PC-3 (cell line): ENCODE results near the gene POU2F1. TPM values are rescaled to one million over a fixed set of nuclear protein-coding genes. Genes with fewer than 3 reads are reported as not detected.

Experiments used
- ATAC-seq: fragments of 200-7000 bp; cut with Tn5 transposase; 2 replicates; pipeline ENCODE4 v1.9.1; 2020; ENCODE audit warnings: mild to moderate bottlenecking, moderate library complexity
- BruUV-seq: library from RNA; stranded (reverse); fragments of 400-500 nt; replicated peaks from 2 replicates; lab custom pipeline; 2021; lab: Mats Ljungman, UMichigan
- CTCF ChIA-PET: fragments of 300-600 bp; sonication (Branson Sonifier 250); formaldehyde crosslinking; loops from one replicate; lab custom pipeline; 2022; ENCODE audit warnings: antibody characterized with exemption; lab: Charles Lee
- POLR2A ChIA-PET: fragments of 300-600 bp; sonication (Branson Sonifier 250); formaldehyde crosslinking; loops from one replicate; lab custom pipeline; 2022; ENCODE audit warnings: antibody characterized with exemption; ENCODE audit not compliant: unreplicated experiment; lab: Charles Lee
- DNase-seq: peaks from one replicate; pipeline ENCODE4 v3.0.0-alpha.2; 2015
- H2AFZ ChIP-seq: fragments of 300-600 bp; sonication (generic); 2 replicates; pipeline ENCODE4 v1.6.0; 2016; ENCODE audit warnings: antibody characterized with exemption, low read length
- H3F3A ChIP-seq: fragments of 300-600 bp; sonication (generic); one replicate; pipeline ENCODE4 v1.6.0; 2017; ENCODE audit warnings: antibody characterized with exemption, low read length, control low read depth, mild to moderate bottlenecking; ENCODE audit not compliant: unreplicated experiment
- H3K27ac ChIP-seq: fragments of 300-600 bp; sonication (generic); 2 replicates; pipeline ENCODE4 v1.5.1; 2016; ENCODE audit warnings: mild to moderate bottlenecking, low read length
- H3K27me3 ChIP-seq: fragments of 300-600 bp; sonication (generic); 2 replicates; pipeline ENCODE4 v1.6.1; 2016; ENCODE audit warnings: low read length, mixed read lengths
- H3K36me3 ChIP-seq: fragments of 300-600 bp; sonication (generic); 2 replicates; pipeline ENCODE4 v1.6.1; 2016; ENCODE audit warnings: low read depth, mixed run types, low read length, mixed read lengths
- H3K4me1 ChIP-seq: fragments of 300-600 bp; sonication (generic); 2 replicates; pipeline ENCODE4 v1.5.1; 2016; ENCODE audit warnings: low read length; ENCODE audit not compliant: insufficient read depth
- H3K4me2 ChIP-seq: fragments of 300-600 bp; sonication (generic); 2 replicates; pipeline ENCODE4 v1.6.0; 2016; ENCODE audit warnings: low read length
- H3K4me3 ChIP-seq: fragments of 300-600 bp; sonication (generic); 2 replicates; pipeline ENCODE4 v1.5.1; 2016; ENCODE audit warnings: mild to moderate bottlenecking, low read length, mixed read lengths
- H3K79me2 ChIP-seq: fragments of 300-600 bp; sonication (generic); 2 replicates; pipeline ENCODE4 v1.6.1; 2017; ENCODE audit warnings: low read length, mixed read lengths
- H3K9ac ChIP-seq: fragments of 300-600 bp; sonication (generic); 2 replicates; pipeline ENCODE4 v1.6.0; 2016; ENCODE audit warnings: mild to moderate bottlenecking, low read length
- H3K9me2 ChIP-seq: fragments of 300-600 bp; sonication (generic); replicated peaks from 2 replicates; pipeline ENCODE4 v1.6.1; 2016; ENCODE audit warnings: mixed run types, low read length, mixed read lengths
- H3K9me3 ChIP-seq: fragments of 300-600 bp; sonication (generic); 2 replicates; pipeline ENCODE4 v1.6.1; 2016; ENCODE audit warnings: low read length, mixed read lengths
- H4K20me1 ChIP-seq: fragments of 300-600 bp; sonication (generic); 2 replicates; pipeline ENCODE4 v1.6.1; 2016; ENCODE audit warnings: low read length, mixed read lengths
- CTCF ChIP-seq: fragments of 300-600 bp; sonication (generic); conservative IDR thresholded peaks from 2 replicates; pipeline ENCODE4 v1.5.1; 2017; ENCODE audit warnings: antibody characterized with exemption, low read depth, mild to moderate bottlenecking, low read length
- EZH2 ChIP-seq: fragments of 300-600 bp; sonication (generic); IDR thresholded peaks from one replicate; pipeline ENCODE4 v1.6.1; 2017; ENCODE audit warnings: antibody characterized with exemption, mild to moderate bottlenecking, low read length; ENCODE audit not compliant: unreplicated experiment
- EZH2phosphoT487 ChIP-seq: fragments of 300-600 bp; sonication (generic); IDR thresholded peaks from 2 replicates; pipeline ENCODE4 v1.6.1; 2018; ENCODE audit warnings: mild to moderate bottlenecking, antibody characterized with exemption, low read length, borderline replicate concordance
- intact Hi-C: fragments of 100-400 bp; cut with micrococcal nuclease; formaldehyde crosslinking; loops from 2 replicates; pipeline ENCODE4 v1.9.0; 2023
- total RNA-seq: library from RNA; depleted of rRNA; stranded (reverse); fragments of >200 nt; gene quantifications from 2 replicates; pipeline ENCODE4 v1.2.3, GENCODE V29; 2014

The POU2F1 gene
- total RNA-seq, 1 experiment from 2014 or later: 8.7 TPM

DNA sequence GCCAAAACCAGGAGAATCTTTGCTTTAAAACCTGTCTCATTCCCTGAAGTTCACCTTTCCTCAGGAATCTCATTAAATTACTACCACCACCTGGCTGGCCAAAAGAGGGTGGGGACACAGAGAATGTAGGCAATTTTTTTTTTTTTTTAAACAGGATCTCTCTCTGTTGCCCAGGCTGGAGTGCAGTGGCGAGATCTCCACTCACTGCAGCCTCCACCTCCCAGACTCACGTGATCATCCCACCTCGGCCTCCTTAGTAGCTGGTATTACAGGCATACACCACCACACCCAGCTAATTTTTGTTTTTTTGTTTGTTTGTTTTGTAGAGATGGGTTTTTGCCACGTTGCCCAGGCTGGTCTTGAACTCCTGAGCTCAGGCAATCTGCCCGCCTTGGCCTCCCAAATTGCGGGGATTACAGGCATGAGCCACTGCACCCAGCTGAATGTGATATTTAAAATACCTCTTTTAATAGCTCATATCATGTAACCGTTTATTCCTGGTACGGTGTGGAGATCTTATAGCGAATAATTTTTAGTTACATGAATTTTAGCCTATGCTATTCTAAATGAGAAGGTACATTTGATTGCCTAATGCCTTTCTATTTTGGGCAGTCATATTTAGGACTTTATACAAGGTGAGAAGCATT, 84.5 kb downstream of the POU2F1 start:
- no peaks in the 10 kb centered on the region for H3K9me2 ChIP-seq

GRCh38 chr1:167305706-167306277, 85.1 kb downstream of the POU2F1 start:
- Histone ChIP-seq H3K27me3 (no peaks in the 10 kb centered on the region), H3K36me3 (no peaks in the 10 kb centered on the region), H3F3A (no peaks in the 10 kb centered on the region), H3K4me3 (no peak overlapping the region), H4K20me1 (no peaks in the 10 kb centered on the region; the same call in 1 of the 2 replicates), H3K9ac (no peak overlapping the region), H2AFZ (no peak overlapping the region), H3K27ac (no peak overlapping the region), H3K9me2 (no peaks in the 10 kb centered on the region), H3K79me2 (peaks cover 35% of the 10 kb centered on the region), H3K9me3 (no peaks in the 10 kb centered on the region), H3K4me2 (no peak overlapping the region), H3K4me1 (0 out of 2 replicates have a peak, but pooled peaks cover 8% of the 10 kb centered on the region)
- BruUV-seq: no TSS peak
- no peak for TF ChIP-seq EZH2phosphoT487
- no peak for TF ChIP-seq CTCF
- no peak for TF ChIP-seq EZH2
- DNase-seq: peak; percentile 29
- ChIA-PET CTCF (no interaction called here), POLR2A (no interaction called here)
- intact Hi-C loops: no loop called here
- ATAC-seq: peak; percentile 64

More for the DNA sequence above, 84.5 kb downstream of the POU2F1 start:
- DNase-seq: no peak
- no peaks in the 10 kb centered on the region for H3K27me3 ChIP-seq
- no peaks in the 10 kb centered on the region for H3K36me3 ChIP-seq
- no peaks in the 10 kb centered on the region for H3K9me3 ChIP-seq
- H2AFZ ChIP-seq: no peak overlapping the region
- H3K79me2 ChIP-seq: peaks cover 35% of the 10 kb centered on the region
- no peak overlapping the region for H3K4me2 ChIP-seq
- TF ChIP-seq EZH2phosphoT487 (no peak), CTCF (no peak), EZH2 (no peak)
- no peak overlapping the region for H3K9ac ChIP-seq
- no peaks in the 10 kb centered on the region for H3F3A ChIP-seq
- no peaks in the 10 kb centered on the region; the same call in 1 of the 2 replicates for H4K20me1 ChIP-seq
- 0 out of 2 replicates have a peak, but pooled peaks cover 8% of the 10 kb centered on the region for H3K4me1 ChIP-seq
- POLR2A ChIA-PET: no interaction called here
- ATAC-seq: no peak
- BruUV-seq: no TSS peak
- CTCF ChIA-PET: no interaction called here
- no peak overlapping the region for H3K27ac ChIP-seq
- H3K4me3 ChIP-seq: no peak overlapping the region
- intact Hi-C loops: no loop called here

GRCh38 chr1:167310732-167311131, 90.0 kb downstream of the POU2F1 start:
- no peak overlapping the region for H3K4me3 ChIP-seq
- H3K9me3 ChIP-seq: no peaks in the 10 kb centered on the region
- no peaks in the 10 kb centered on the region for H3F3A ChIP-seq
- no peaks in the 10 kb centered on the region for H3K27me3 ChIP-seq
- peaks cover 19% of the 10 kb centered on the region for H3K79me2 ChIP-seq
- intact Hi-C loops: no loop called here
- H3K9ac ChIP-seq: no peak overlapping the region
- ChIA-PET POLR2A (no interaction called here), CTCF (no interaction called here)
- DNase-seq (no peak), ATAC-seq (no peak)
- H4K20me1 ChIP-seq: no peaks in the 10 kb centered on the region; the same call in 1 of the 2 replicates
- TF ChIP-seq CTCF (no peak), EZH2 (no peak), EZH2phosphoT487 (no peak)
- no peak overlapping the region for H3K4me2 ChIP-seq
- no peaks in the 10 kb centered on the region for H3K9me2 ChIP-seq
- peaks cover 2% of the 10 kb centered on the region; the same call in 1 of the 2 replicates for H3K36me3 ChIP-seq
- no peak overlapping the region for H3K27ac ChIP-seq
- BruUV-seq: no TSS peak
- no peak overlapping the region for H2AFZ ChIP-seq
- 0 out of 2 replicates have a peak, but pooled peaks cover 4% of the 10 kb centered on the region for H3K4me1 ChIP-seq
